Measurements from ENCODE around the gene RAPGEF4. TPM values are rescaled to one million over a fixed set of nuclear protein-coding genes. Genes with fewer than 3 reads are reported as not detected.

The RAPGEF4 gene
- total RNA-seq, 1 experiment from 2014 or later, result 0.59 TPM

DNA sequence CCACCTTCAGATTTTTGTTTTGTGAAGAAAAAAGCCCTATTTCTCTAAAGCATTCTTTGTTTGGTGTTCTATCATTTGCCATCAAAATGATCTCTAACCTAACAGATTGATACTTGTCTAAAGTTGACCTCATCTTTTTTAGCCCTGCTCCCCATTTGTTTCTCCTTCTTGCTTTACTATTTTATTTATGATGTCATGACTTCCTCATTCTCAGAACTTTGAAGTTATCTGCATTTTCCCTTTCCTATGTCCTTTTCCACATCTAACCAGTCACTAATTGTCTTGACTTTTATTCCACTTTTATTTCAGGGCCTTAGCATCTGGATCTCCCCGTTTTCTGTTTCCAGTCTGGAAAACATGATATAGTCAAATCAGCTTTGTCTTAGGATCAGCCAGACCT lies 8.3 kb downstream of the RAPGEF4 start:
- BruUV-seq (replicated peaks), result no TSS peak

More for the DNA sequence above, 8.3 kb downstream of the RAPGEF4 start:
- TF ChIP-seq ZNF274 (IDR thresholded peaks at IDR 0.05; ENCODE audit: low read depth, low read length) (no peak), CBX3 (IDR thresholded peaks at IDR 0.05; ENCODE audit: low read depth) (no peak), EGR1 (IDR thresholded peaks at IDR 0.05; ENCODE audit: low read depth) (no peak), TCF7L2 (IDR thresholded peaks at IDR 0.05; ENCODE audit: borderline replicate concordance, extremely low read depth, insufficient read depth, insufficient read length) (no peak), POLR2AphosphoS5 (IDR thresholded peaks at IDR 0.05; ENCODE audit: low read depth, low read length) (no peak), ATF3 (IDR thresholded peaks at IDR 0.05) (no peak), SIN3A (IDR thresholded peaks at IDR 0.05; ENCODE audit: low read depth) (no peak), SRF (IDR thresholded peaks at IDR 0.05; ENCODE audit: low read depth) (no peak), MAX (IDR thresholded peaks at IDR 0.05) (no peak), ELF1 (IDR thresholded peaks at IDR 0.05; ENCODE audit: borderline replicate concordance, low read depth) (no peak), EZH2 (IDR thresholded peaks at IDR 0.05) (no peak), CEBPB (IDR thresholded peaks at IDR 0.05; ENCODE audit: low read depth) (no peak), CTCF (IDR thresholded peaks at IDR 0.05 in 2 of 3, conservative IDR thresholded peaks at IDR 0.05 in 1 of 3; ENCODE audit: borderline replicate concordance in 1 of 3, insufficient read depth in 1 of 3, low read depth in 2 of 3, low read length in 2 of 3) (no peak), YY1 (IDR thresholded peaks at IDR 0.05; ENCODE audit: extremely low read depth, insufficient replicate concordance, low read depth, low read length) (no peak)
- no peak overlapping the region for H3K4me3 ChIP-seq (replicated peaks in 1 of 2; ENCODE audit: low read depth in 1 of 2, low read length in 2 of 2)
- no peak for ATAC-seq
- no peaks in the 10 kb centered on the region for H3K36me3 ChIP-seq (ENCODE audit: control insufficient read depth in 1 of 2, insufficient read depth in 2 of 2, low read length in 2 of 2)
- H2AFZ ChIP-seq (ENCODE audit: low read depth, low read length, poor library complexity, severe bottlenecking), result no peak overlapping the region
- H3K4me2 ChIP-seq (ENCODE audit: low read length), result no peak overlapping the region
- no peaks in the 10 kb centered on the region for H3K9me3 ChIP-seq (ENCODE audit: control insufficient read depth in 1 of 2, insufficient read depth in 1 of 2, low read depth in 1 of 2, low read length in 2 of 2)
- POLR2A ChIA-PET, result no interaction called here
- CTCF ChIA-PET, result no interaction called here
- no peaks in the 10 kb centered on the region for H3K79me2 ChIP-seq (ENCODE audit: insufficient read depth, low read length)
- no peak overlapping the region for H3K9ac ChIP-seq (ENCODE audit: low read length)
- no peak for DNase-seq (ENCODE audit: low read depth, low spot score)
- no peaks in the 10 kb centered on the region for H3K27me3 ChIP-seq (ENCODE audit: insufficient read depth, low read length)
- RAD21 ChIA-PET (ENCODE audit: low non-redundant PET in 1 of 2, low total read pairs in 2 of 2, uncharacterized antibody in 2 of 2, unreplicated experiment in 2 of 2), result interaction anchor here in 1 of 2 experiments (0.5 kb wide), 1 partner anchor 465 kb away, joined by 4 read pairs; no protein-coding TSS in a partner anchor
- no peaks in the 10 kb centered on the region for H3K9me2 ChIP-seq (ENCODE audit: insufficient read depth)
- intact Hi-C loops (cut with micrococcal nuclease), result no loop called here
- no peak overlapping the region for H3K27ac ChIP-seq (ENCODE audit: low read depth, low read length)
- H3K4me1 ChIP-seq (ENCODE audit: control insufficient read depth in 1 of 2, insufficient read depth in 2 of 2, low read length in 2 of 2), result no peaks in the 10 kb centered on the region
- no peaks in the 10 kb centered on the region for H4K20me1 ChIP-seq (ENCODE audit: insufficient read depth)
